Measurements from ENCODE around the gene RNF168. TPM values are rescaled to one million over a fixed set of nuclear protein-coding genes. Genes with fewer than 3 reads are reported as not detected.
"Not testable (repeated sequence)": the region's sequence is repeated elsewhere in the genome, so short reads cannot be mapped to it uniquely, and the experiment has no call there.

Gene RNF168
- total and polyA plus RNA-seq, 5 experiments from 2014 or later = 7.7 to 56.5 (median 9.2) TPM

DNA sequence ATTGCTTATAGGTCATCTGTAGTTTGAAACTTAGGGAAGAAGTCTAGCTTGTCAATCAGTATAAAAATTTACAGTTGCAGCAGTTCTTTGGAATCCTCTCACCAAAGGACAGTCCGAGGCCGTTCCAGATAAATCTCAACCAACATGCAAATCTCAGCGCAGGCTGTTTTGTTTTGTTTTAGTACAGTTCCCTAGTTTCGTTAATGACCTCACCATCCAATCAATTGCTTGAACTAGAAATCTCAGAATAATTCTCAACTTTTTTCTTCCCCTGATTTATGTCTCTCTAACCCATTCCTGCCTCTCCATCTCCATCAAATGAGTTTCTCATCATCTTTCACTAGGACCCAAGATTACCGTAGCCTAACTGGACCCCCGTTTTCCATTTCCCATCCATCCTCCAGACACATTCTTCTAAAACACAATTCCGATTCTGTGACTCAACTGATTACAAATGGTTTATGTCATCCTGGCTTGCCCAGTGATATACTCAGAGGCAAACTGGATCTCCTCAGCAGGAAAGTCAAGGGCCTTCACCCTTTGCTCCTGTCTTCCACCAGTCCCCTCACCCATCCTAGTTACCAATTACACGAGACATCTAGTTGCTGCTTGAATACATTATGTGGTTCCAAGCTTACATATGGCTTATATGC is 10.3 kb upstream of the RNF168 start:
- POLR2A ChIA-PET = no interaction called here
- Mint-ChIP-seq H3K27ac (no peak overlapping the region), H3K36me3 (peaks cover 0 to 16% (median 5%) of the 10 kb centered on the region in 3 donors), H3K27me3 (peaks cover 0 to 5% (median 4%) of the 10 kb centered on the region in 5 donors), H3K4me3 (no peak overlapping the region), H3K9me3 (peaks cover 0 to 34% (median 11%) of the 10 kb centered on the region in 9 donors), H3K4me1 (no peaks in the 10 kb centered on the region)
- ATAC-seq = no peak
- DNase-seq = no peak

- not testable (repeated sequence) for H3K4me1 Mint-ChIP-seq, H3K27me3 Mint-ChIP-seq, DNase-seq, H3K4me3 Mint-ChIP-seq, ATAC-seq
- Mint-ChIP-seq H3K9me3 (peaks cover 0 to 15% (median 9%) of the 10 kb centered on the region in 9 donors), H3K27ac (peak overlapping the region in 1 of 10 donors; percentile 28), H3K36me3 (peaks cover 0 to 11% (median 2%) of the 10 kb centered on the region in 3 donors)
- POLR2A ChIA-PET = interaction anchor here (0.7 kb wide), 1 partner anchor 10 kb away, joined by 4 read pairs; no protein-coding TSS in a partner anchor
Measured at GRCh38 chr3:196511646-196512425, 8.3 kb upstream of the RNF168 start.

DNA sequence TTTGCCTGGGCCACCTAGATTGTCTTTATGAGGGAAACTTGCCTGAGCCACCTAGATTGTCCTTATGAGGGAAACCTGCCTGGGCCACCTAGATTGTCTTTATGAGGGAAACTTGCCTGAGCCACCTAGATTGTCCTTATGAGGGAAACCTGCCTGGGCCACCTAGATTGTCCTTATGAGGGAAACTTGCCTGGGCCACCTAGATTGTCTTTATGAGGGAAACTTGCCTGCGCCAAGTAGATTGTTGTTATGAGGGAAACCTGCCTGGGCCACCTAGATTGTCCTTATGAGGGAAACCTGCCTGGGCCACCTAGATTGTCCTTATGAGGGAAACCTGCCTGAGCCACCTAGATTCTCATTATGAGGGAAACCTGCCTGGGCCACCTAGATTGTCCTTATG is 7.5 kb upstream of the RNF168 start:
- ATAC-seq, DNase-seq, H3K36me3 Mint-ChIP-seq, H3K27me3 Mint-ChIP-seq, H3K27ac Mint-ChIP-seq, H3K4me3 Mint-ChIP-seq, POLR2A ChIA-PET, H3K4me1 Mint-ChIP-seq: not testable (repeated sequence)
- H3K9me3 Mint-ChIP-seq = peaks cover 0 to 14% (median 7%) of the 10 kb centered on the region in 9 donors

DNA sequence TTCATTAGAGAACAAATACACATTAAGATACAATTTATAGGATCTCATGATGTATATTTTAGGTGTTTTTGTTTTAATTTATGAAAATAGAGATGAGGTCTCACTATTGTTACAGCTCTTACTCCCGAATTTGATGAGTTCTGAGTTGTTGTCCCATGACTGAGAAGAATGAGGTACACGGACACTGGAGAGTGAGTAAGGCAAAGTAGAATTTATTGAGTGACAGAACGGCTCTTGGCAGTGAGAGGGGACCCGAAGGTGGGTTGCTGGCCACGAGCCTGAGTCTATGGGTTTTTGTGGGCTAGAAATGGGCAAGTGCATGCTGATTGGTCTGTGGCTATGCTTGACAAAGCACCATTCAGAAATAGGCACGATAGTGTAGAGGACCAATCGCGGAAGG is 3.1 kb upstream of the RNF168 start:
- H3K27me3 Mint-ChIP-seq = peaks cover 0 to under 1% (median 0%) of the 10 kb centered on the region in 5 donors
- POLR2A ChIA-PET = no interaction called here
- no peaks in the 10 kb centered on the region for H3K36me3 Mint-ChIP-seq
- H3K9me3 Mint-ChIP-seq = peaks cover 0 to 16% (median 3%) of the 10 kb centered on the region in 9 donors
- H3K4me3 Mint-ChIP-seq = no peak overlapping the region
- H3K4me1 Mint-ChIP-seq = peaks cover 2 to 13% (median 12%) of the 10 kb centered on the region in 4 donors
- H3K27ac Mint-ChIP-seq = no peak overlapping the region
- DNase-seq = no peak
- ATAC-seq = no peak

DNA sequence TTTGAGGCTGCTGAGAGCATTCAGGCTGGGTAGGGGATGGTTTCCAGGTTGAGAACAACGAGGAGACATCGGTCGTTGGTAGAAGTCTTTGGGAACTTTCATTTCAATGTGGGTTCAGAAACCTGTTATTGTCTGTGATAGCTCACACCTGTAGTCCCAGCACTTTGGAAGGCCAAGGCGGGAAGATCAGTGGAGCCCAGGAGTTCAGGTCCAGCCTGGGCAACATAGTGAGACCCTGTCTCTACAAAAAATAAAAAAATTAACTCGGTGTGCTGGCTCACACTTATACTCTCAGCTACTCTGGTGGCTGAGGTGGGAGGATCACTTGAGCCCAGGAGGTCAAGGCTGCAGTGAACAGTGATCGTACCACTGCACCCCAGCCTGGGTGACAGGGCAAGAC is 988 bp upstream of the RNF168 start:
- no peak for ATAC-seq
- POLR2A ChIA-PET = interaction anchor here (1.1 to 3.7 kb wide), 3 partner anchors 64 to 438 kb away, joined by 3 to 15 read pairs (median 3); partner anchors contain the start of genes FBXO45, NCBP2, PAK2 and WDR53
- Mint-ChIP-seq H3K36me3 (peaks cover 0 to 6% (median 0%) of the 10 kb centered on the region in 3 donors), H3K27ac (peak overlapping the region in 9 of 10 donors; percentile 21 to 97 (median 91)), H3K27me3 (no peaks in the 10 kb centered on the region), H3K4me1 (peaks cover 11 to 34% (median 31%) of the 10 kb centered on the region in 4 donors), H3K9me3 (peaks cover 0 to 15% (median 3%) of the 10 kb centered on the region in 9 donors), H3K4me3 (peak overlapping the region; percentile 33 to 100 (median 96))
- no peak for DNase-seq

- H3K36me3 Mint-ChIP-seq = peaks cover 0 to 10% (median 0%) of the 10 kb centered on the region in 3 donors
- peaks cover 0 to 11% (median 3%) of the 10 kb centered on the region in 9 donors for H3K9me3 Mint-ChIP-seq
- ATAC-seq, H3K27me3 Mint-ChIP-seq: not testable (repeated sequence)
- H3K4me1 Mint-ChIP-seq = peaks cover 15 to 39% (median 36%) of the 10 kb centered on the region in 4 donors
- H3K27ac Mint-ChIP-seq = peak overlapping the region; percentile 83 to 98 (median 95)
- peak overlapping the region; percentile 95 to 100 (median 98) for H3K4me3 Mint-ChIP-seq
- peak in 1 of 10 donors; percentile 11 for DNase-seq
- POLR2A ChIA-PET = interaction anchor here (1.1 to 3.7 kb wide), 4 partner anchors 65 to 438 kb away, joined by 3 to 15 read pairs (median 4); partner anchors contain the start of genes FBXO45, NCBP2, PAK2 and UBXN7
Measured at GRCh38 chr3:196504077-196504398, 470 bp upstream of the RNF168 start.

DNA sequence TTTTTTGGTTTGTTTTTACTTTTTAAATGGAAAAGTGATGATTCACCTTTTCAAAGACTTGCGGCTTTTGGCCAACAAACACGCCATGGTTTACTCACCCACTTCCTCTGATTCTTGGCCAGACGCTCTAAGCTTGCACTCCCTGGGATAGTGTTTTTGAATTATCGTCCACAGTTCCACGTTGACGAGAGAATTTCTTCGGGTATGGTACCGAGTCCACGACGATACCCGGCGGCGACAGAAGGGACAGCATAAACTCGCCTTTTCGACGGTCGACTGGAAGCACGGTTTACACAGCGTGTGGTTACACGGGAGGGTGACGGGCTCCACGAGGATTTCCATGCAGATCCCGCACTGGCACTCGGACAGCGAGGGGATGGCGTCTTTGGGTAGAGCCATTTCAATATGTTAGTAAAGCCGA is 783 bp downstream of the RNF168 start:
- Mint-ChIP-seq H3K27ac (peak overlapping the region; percentile 91 to 99 (median 96)), H3K4me3 (peak overlapping the region; percentile 95 to 100 (median 98)), H3K27me3 (no peaks in the 10 kb centered on the region), H3K4me1 (peaks cover 17 to 48% (median 47%) of the 10 kb centered on the region in 4 donors), H3K9me3 (peaks cover 0 to 11% (median 3%) of the 10 kb centered on the region in 9 donors), H3K36me3 (peaks cover 0 to 23% (median 2%) of the 10 kb centered on the region in 3 donors)
- POLR2A ChIA-PET = interaction anchor here (1.1 to 3.7 kb wide), 4 partner anchors 16 to 70 kb away, joined by 3 to 15 read pairs (median 7); partner anchors contain the start of genes FBXO45, UBXN7 and WDR53
- DNase-seq (peak; percentile 8 to 70 (median 56)), ATAC-seq (peak; percentile 52 to 65)

- H3K4me1 Mint-ChIP-seq = peaks cover 17 to 52% (median 51%) of the 10 kb centered on the region in 4 donors
- POLR2A ChIA-PET = interaction anchor here (0.6 to 3.7 kb wide), 5 partner anchors 11 to 1102 kb away, joined by 3 to 15 read pairs (median 4); partner anchors contain the start of genes FBXO45 and WDR53
- H3K27me3 Mint-ChIP-seq = no peaks in the 10 kb centered on the region
- peaks cover 0 to 32% (median 2%) of the 10 kb centered on the region in 3 donors for H3K36me3 Mint-ChIP-seq
- peak overlapping the region; percentile 95 to 100 (median 98) for H3K4me3 Mint-ChIP-seq
- ATAC-seq (no peak), DNase-seq (no peak)
- peaks cover 0 to 7% (median 0%) of the 10 kb centered on the region in 9 donors for H3K9me3 Mint-ChIP-seq
- H3K27ac Mint-ChIP-seq = peak overlapping the region in 8 of 10 donors; percentile 2 to 98 (median 28)
Measured at GRCh38 chr3:196501316-196502044, 2.1 kb downstream of the RNF168 start.

DNA sequence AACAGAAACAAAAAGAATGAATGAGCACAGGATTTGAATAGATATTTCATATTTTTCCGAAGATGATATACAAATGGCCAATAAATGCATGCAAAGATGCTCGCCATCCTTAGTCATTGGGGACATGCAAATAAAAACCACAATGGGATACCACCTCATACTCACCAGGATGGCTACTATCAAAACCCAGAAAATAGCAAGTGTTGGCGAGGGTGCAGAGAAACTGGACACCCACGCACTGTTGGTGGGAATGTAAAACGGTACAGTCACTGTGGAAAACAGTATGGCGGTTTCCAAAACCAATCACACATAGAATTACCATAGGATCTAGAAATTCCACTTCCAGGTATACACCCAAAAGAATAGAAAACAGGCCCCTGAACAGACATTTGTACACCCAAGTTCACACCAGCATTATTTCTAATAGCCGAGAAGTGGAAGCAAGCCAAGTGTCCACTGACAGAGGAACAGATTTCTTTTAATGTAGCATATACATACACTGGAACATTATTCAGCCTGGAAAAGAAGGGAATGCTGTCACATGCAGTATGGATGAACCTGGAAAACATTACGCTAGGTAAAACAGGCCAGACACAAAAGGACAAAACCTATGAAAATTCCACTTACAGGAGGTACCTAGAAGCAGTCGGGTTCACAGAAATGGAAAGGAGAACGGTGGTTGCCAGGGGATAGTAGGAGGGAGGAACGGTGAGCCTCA is 3.6 kb downstream of the RNF168 start:
- peaks cover 20 to 67% (median 61%) of the 10 kb centered on the region in 4 donors for H3K4me1 Mint-ChIP-seq
- H3K9me3 Mint-ChIP-seq = no peaks in the 10 kb centered on the region
- peak overlapping the region; percentile 95 to 100 (median 98) for H3K4me3 Mint-ChIP-seq
- ATAC-seq (no peak), DNase-seq (no peak)
- POLR2A ChIA-PET = no interaction called here
- H3K27me3 Mint-ChIP-seq = no peaks in the 10 kb centered on the region
- peak overlapping the region in 7 of 10 donors; percentile 13 to 77 (median 60) for H3K27ac Mint-ChIP-seq
- H3K36me3 Mint-ChIP-seq = peaks cover 0 to 44% (median 3%) of the 10 kb centered on the region in 3 donors

- H3K27ac Mint-ChIP-seq = peak overlapping the region in 2 of 10 donors; percentile 11 to 63
- peak overlapping the region in 9 of 10 donors; percentile 47 to 100 (median 99) for H3K4me3 Mint-ChIP-seq
- POLR2A ChIA-PET = no interaction called here
- DNase-seq (no peak), ATAC-seq (no peak)
- peaks cover 20 to 69% (median 60%) of the 10 kb centered on the region in 4 donors for H3K4me1 Mint-ChIP-seq
- H3K27me3 Mint-ChIP-seq = no peaks in the 10 kb centered on the region
- H3K36me3 Mint-ChIP-seq = peaks cover 0 to 49% (median 4%) of the 10 kb centered on the region in 3 donors
- no peaks in the 10 kb centered on the region for H3K9me3 Mint-ChIP-seq
Measured at GRCh38 chr3:196499061-196499460, 4.5 kb downstream of the RNF168 start.

DNA sequence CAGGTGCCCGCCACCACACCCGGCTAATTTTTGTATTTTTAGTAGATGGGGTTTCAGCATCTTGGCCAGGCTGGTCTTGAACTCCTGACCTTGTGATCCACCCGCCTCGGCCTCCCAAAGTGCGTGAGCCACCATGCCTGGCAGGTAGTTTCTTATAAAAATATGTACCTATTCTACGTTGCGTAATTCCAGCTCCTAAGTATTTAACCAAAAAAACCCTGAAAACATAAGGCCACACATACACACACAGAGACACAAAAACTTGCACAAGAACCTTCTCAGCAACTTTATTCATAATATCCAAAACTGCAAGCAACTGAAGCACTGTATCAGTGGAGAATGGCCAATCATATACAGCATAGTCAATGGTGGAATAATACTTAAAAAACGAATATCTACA is 5.3 kb downstream of the RNF168 start:
- POLR2A ChIA-PET = interaction anchor here (0.6 kb wide), 1 partner anchor 13 kb away, joined by 4 read pairs; no protein-coding TSS in a partner anchor
- Mint-ChIP-seq H3K27me3 (no peaks in the 10 kb centered on the region), H3K27ac (peak overlapping the region in 3 of 10 donors; percentile 29 to 64 (median 35)), H3K36me3 (peaks cover 0 to 49% (median 4%) of the 10 kb centered on the region in 3 donors), H3K4me3 (peak overlapping the region in 6 of 10 donors; percentile 5 to 100 (median 32)), H3K9me3 (no peaks in the 10 kb centered on the region), H3K4me1 (peaks cover 20 to 71% (median 60%) of the 10 kb centered on the region in 4 donors)
- ATAC-seq (no peak), DNase-seq (no peak)

Measured in naive thymus-derived CD8-positive, alpha-beta T cell (primary cell).